ENCODE results near the gene SHBG.

The SHBG gene

DNA sequence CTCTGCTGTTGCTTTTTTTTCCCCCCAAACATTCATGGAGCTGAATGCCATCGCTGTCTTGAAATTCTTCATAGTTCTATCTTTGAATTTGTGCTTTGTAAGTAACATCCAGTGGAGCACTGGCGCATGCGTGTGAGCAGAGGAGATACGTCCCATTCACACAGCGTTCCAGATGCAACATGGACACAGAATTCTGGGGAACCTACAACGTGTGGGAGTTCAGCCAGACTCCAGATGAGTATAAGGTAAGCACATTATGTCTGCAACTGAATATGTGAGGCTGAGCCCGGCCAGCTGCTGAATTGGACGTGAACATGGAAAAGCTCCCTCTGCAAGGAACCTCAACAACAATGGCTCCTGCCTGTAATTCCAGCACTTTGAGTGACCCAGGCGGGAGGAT lies 16.5 kb downstream of the SHBG start:
- DNase-seq (ENCODE audit: low spot score) (no peak), FAIRE-seq (no peak)

DNA sequence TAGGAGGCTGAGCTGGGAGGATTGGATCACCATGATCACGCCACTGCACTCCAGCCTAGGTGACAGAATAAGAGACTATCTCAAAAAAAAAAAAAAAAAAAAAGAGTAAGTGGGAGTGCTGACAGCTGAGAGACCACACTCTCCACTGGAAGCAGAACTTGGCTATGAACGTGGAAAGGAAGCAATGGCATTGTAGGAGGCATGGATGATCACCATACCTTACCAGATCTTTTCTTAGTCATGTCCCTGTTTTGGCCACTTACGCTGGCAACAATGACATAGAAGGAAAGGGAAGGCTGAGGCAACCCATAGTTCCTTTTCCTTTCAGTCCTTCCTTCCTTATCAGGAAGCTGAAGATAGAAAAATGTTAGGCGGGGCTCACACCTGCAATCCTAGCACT lies 17.1 kb downstream of the SHBG start:
- FAIRE-seq (no peak), DNase-seq (ENCODE audit: low spot score) (no peak)

GRCh38 chr17:7650509-7651096 lies 20.7 kb downstream of the SHBG start, which contains the start of gene ATP1B2:
TSS of gene ATP1B2 (plus strand) at chr17:7650926. CDS start at chr17:7651519, 593 bp downstream.
- FAIRE-seq: no peak
- DNase-seq (ENCODE audit: low spot score): peak; percentile 58

- DNase-seq (ENCODE audit: low spot score) (no peak), FAIRE-seq (no peak)
These were observed 21.2 kb downstream of the SHBG start for GRCh38 chr17:7651097-7651664.

GRCh38 chr17:7651665-7652387 lies 21.9 kb downstream of the SHBG start:
- no peak for FAIRE-seq
- no peak for DNase-seq (ENCODE audit: low spot score)

- no peak for FAIRE-seq
- no peak for DNase-seq (ENCODE audit: low spot score)
These were observed 22.7 kb downstream of the SHBG start for GRCh38 chr17:7652388-7653356.

GRCh38 chr17:7654832-7655540 lies 25.1 kb downstream of the SHBG start:
- DNase-seq (ENCODE audit: low spot score): no peak
- no peak for FAIRE-seq

DNA sequence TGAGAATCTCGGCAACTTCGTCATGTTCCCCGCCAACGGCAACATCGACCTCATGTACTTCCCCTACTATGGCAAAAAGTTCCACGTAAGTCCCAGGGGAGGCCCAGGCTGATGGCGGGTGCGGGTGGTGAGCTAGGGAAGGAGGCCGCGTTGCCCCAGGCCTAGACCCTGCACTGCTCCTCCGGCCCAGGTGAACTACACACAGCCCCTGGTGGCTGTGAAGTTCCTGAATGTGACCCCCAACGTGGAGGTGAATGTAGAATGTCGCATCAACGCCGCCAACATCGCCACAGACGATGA lies 25.6 kb downstream of the SHBG start:
- DNase-seq (ENCODE audit: low spot score) (no peak), FAIRE-seq (no peak)

- DNase-seq (ENCODE audit: low spot score) (no peak), FAIRE-seq (no peak)
These were observed 27.1 kb downstream of the SHBG start for GRCh38 chr17:7656958-7657609.

DNA sequence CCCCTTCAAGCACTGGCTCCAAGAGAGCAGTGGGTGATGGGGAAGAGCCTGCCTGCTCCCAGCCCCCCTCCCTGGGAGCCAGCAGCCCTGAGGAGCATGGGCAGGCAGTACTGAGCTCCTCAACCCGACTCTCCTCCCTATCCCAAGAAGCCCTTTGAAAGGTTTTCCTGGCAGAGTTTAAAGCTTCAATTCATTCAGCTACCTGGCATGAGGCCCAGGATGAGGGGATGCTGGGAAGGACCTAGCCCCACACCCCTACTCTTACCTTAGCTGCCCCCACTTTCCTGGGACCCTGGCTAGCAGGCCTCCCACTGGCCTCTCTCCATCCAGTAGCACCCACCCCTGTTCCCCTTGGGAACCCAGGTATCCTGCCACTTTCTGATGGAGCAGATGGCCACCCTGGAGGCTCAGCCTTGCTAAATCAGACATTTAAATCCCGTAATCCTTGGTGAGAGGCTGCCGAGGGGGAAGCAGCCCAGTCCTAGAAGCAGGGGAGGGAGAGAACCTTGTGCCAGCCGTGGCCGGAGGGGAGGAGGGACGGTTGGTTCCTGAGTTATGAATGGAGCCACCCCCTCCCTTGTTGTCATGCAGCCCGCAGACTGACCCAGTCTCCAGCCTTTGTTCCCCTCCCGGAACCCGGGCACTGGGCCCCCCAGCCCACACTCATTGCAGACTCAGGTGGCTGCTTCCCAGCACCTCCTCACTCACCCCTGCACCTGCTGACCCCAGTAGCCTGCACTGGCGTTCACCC lies 37.9 kb downstream of the SHBG start:
- FAIRE-seq (no peak), DNase-seq (ENCODE audit: low spot score) (no peak)

DNA sequence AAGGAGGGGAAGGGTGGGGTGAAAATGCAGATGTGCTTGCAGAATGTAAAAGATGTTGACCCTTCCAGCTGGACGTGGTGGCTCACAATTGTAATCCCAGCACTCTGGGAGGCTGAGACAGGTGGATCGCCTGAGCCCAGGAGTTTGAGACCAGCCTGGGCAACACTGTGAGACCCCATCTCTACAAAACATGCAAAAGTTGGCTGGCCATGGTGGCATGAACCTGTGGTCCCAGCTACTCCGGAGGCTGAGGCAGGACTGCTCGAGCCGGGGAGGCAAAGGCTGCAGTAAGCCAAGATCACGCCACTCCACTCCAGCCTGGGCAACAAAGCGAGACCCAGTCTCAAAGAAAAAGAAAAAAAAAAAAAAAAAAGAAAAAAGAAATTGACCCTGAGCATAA lies 38.5 kb downstream of the SHBG start:
- DNase-seq (ENCODE audit: low spot score): no peak
- no peak for FAIRE-seq

GRCh38 chr17:7673239-7673638 lies 43.3 kb downstream of the SHBG start:
- no peak for FAIRE-seq
- DNase-seq (ENCODE audit: low spot score): no peak

DNA sequence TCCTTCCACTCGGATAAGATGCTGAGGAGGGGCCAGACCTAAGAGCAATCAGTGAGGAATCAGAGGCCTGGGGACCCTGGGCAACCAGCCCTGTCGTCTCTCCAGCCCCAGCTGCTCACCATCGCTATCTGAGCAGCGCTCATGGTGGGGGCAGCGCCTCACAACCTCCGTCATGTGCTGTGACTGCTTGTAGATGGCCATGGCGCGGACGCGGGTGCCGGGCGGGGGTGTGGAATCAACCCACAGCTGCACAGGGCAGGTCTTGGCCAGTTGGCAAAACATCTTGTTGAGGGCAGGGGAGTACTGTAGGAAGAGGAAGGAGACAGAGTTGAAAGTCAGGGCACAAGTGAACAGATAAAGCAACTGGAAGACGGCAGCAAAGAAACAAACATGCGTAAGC lies 45.0 kb downstream of the SHBG start:
- no peak for DNase-seq (ENCODE audit: low spot score)
- FAIRE-seq: no peak

DNA sequence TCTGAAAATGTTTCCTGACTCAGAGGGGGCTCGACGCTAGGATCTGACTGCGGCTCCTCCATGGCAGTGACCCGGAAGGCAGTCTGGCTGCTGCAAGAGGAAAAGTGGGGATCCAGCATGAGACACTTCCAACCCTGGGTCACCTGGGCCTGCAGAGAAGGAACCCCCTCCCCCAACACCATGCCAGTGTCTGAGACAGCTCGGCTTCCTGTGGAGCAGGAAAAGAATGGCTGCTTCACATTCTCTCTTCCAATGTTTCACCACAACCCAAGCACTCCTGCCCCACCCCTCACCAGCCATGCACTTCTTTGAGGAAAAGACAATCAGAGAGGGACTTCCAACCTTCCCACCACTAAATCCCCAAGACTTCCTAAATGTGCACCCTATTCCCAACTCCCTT lies 46.6 kb downstream of the SHBG start:
- no peak for FAIRE-seq
- DNase-seq (ENCODE audit: low spot score): no peak

- DNase-seq (ENCODE audit: low spot score) (no peak), FAIRE-seq (no peak)
These were observed 47.6 kb downstream of the SHBG start for GRCh38 chr17:7677388-7678067.
